Fibroblast of the conjunctiva (primary cell): ENCODE data around the gene HSPB8.
A peak's percentile ranks its signal among the peaks of the same experiment; 100 is the strongest.

Experiments
- DNase-seq: peaks from one replicate; pipeline ENCODE4 v3.0.0-alpha.2; 2010; ENCODE audit warnings: low read depth

Gene HSPB8

GRCh38 chr12:119171291-119171690, 7.4 kb upstream of the HSPB8 start:
- DNase-seq: no peak

GRCh38 chr12:119171691-119172425, 6.9 kb upstream of the HSPB8 start:
- DNase-seq: no peak

- DNase-seq: no peak
Observed at GRCh38 chr12:119175081-119175480, 3.6 kb upstream of the HSPB8 start.

- peak; percentile 73 for DNase-seq
Observed at GRCh38 chr12:119176267-119177055, 2.3 kb upstream of the HSPB8 start.

- no peak for DNase-seq
Observed at GRCh38 chr12:119177056-119177325, 1.7 kb upstream of the HSPB8 start.

GRCh38 chr12:119177724-119178380, 879 bp upstream of the HSPB8 start:
- no peak for DNase-seq

GRCh38 chr12:119179335-119180021, 747 bp downstream of the HSPB8 start:
- DNase-seq: no peak

GRCh38 chr12:119180380-119181040, 1.8 kb downstream of the HSPB8 start:
- DNase-seq: peak; percentile 36

- DNase-seq: no peak
Observed at GRCh38 chr12:119181202-119181601, 2.5 kb downstream of the HSPB8 start.

- DNase-seq: no peak
Observed at GRCh38 chr12:119181944-119182343, 3.2 kb downstream of the HSPB8 start.

- no peak for DNase-seq
Observed at GRCh38 chr12:119182701-119183493, 4.2 kb downstream of the HSPB8 start.

- DNase-seq: no peak
Observed at GRCh38 chr12:119183942-119184695, 5.4 kb downstream of the HSPB8 start.

- DNase-seq: no peak
Observed at GRCh38 chr12:119195256-119195655, 16.5 kb downstream of the HSPB8 start.

GRCh38 chr12:119198440-119198839, 19.7 kb downstream of the HSPB8 start:
- no peak for DNase-seq

- no peak for DNase-seq
Observed at GRCh38 chr12:119200601-119201000, 21.9 kb downstream of the HSPB8 start.

GRCh38 chr12:119201789-119202543, 23.2 kb downstream of the HSPB8 start:
- DNase-seq: no peak

- DNase-seq: no peak
Observed at GRCh38 chr12:119202544-119202943, 23.8 kb downstream of the HSPB8 start.

GRCh38 chr12:119204131-119204530, 25.4 kb downstream of the HSPB8 start:
- no peak for DNase-seq

GRCh38 chr12:119204671-119205285, 26.0 kb downstream of the HSPB8 start:
- DNase-seq: no peak
